Mucosa of stomach (tissue), 1 donor: ENCODE measurements around the gene RIPOR1.

Experiments used
- H3K27me3 ChIP-seq: one replicate; pipeline ENCODE4 v1.7.0; 2013; ENCODE audit warnings: mild to moderate bottlenecking, low read length; ENCODE audit not compliant: control insufficient read depth, insufficient read depth
- H3K36me3 ChIP-seq: one replicate; pipeline ENCODE4 v1.7.0; 2013; ENCODE audit warnings: low read length; ENCODE audit not compliant: control insufficient read depth, insufficient read depth
- H3K4me1 ChIP-seq: one replicate; pipeline ENCODE4 v1.7.0; 2013; ENCODE audit warnings: mild to moderate bottlenecking, low read length; ENCODE audit not compliant: control insufficient read depth, insufficient read depth
- H3K4me3 ChIP-seq: one replicate; pipeline ENCODE4 v1.7.0; 2013; ENCODE audit warnings: low read length
- H3K9ac ChIP-seq: one replicate; pipeline ENCODE4 v1.7.0; 2013; ENCODE audit warnings: mild to moderate bottlenecking, low read length, moderate library complexity
- H3K9me3 ChIP-seq: one replicate; pipeline ENCODE4 v1.7.0; 2013; ENCODE audit warnings: mild to moderate bottlenecking, low read length, moderate library complexity; ENCODE audit not compliant: control insufficient read depth
- donor health status: Pancreatic carcinoma.

Gene RIPOR1

DNA sequence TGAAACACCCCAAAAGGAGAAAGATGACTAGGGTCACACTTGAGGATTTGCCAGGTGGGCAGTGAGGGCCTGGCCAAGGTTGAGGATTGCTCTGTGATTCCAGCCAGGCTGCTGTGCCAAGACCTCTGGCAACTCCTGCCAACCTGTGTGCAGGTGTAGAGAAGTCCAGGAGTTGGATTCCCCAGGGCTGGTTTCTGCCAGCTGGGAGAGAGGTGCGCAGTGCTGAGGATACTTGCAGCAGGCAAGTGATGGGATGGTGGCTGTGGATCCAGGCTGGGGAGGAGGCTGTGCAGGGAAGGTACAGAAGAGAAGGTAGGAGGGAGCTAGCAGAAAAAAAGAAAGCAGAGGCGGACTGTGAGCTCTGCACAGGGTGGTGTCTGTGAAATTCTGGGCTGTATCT, 6.6 kb downstream of the RIPOR1 start:
- Histone ChIP-seq H3K27me3 (peaks cover 37% of the 10 kb centered on the region), H3K9me3 (no peaks in the 10 kb centered on the region), H3K36me3 (no peaks in the 10 kb centered on the region), H3K4me3 (no peak overlapping the region), H3K4me1 (peaks cover 38% of the 10 kb centered on the region), H3K9ac (no peak overlapping the region)

- H3K27me3 ChIP-seq: peaks cover 28% of the 10 kb centered on the region
- peaks cover 28% of the 10 kb centered on the region for H3K4me1 ChIP-seq
- H3K9me3 ChIP-seq: no peaks in the 10 kb centered on the region
- peak overlapping the region; percentile 50 for H3K4me3 ChIP-seq
- H3K36me3 ChIP-seq: no peaks in the 10 kb centered on the region
- H3K9ac ChIP-seq: peak overlapping the region; percentile 80
Measured at GRCh38 chr16:67537270-67537635, 8.6 kb downstream of the RIPOR1 start.

- Histone ChIP-seq H3K4me1 (peaks cover 28% of the 10 kb centered on the region), H3K9ac (peak overlapping the region; percentile 80), H3K4me3 (peak overlapping the region; percentile 50), H3K9me3 (no peaks in the 10 kb centered on the region), H3K27me3 (peaks cover 28% of the 10 kb centered on the region), H3K36me3 (no peaks in the 10 kb centered on the region)
Measured at GRCh38 chr16:67537636-67538591, 9.3 kb downstream of the RIPOR1 start.

DNA sequence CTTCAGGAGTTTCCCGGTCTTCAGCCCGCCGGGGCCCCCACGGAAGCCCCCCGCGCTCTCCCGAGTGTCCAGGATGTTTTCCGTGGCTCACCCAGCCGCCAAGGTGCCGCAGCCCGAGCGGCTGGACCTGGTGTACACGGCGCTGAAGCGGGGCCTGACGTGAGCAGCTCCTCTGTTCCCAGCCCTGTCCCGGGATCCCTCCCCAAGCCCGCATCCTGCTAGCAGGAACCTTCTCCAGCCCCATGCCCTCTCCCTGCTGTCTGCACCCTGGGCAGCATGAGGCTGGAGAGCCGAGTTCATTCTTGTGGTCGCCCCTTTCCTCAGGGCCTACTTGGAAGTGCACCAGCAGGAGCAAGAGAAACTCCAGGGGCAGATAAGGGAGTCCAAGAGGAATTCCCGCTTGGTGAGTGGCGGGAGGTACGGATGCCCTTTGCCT, 10.1 kb downstream of the RIPOR1 start:
- H3K36me3 ChIP-seq: no peaks in the 10 kb centered on the region
- H3K9ac ChIP-seq: peak overlapping the region; percentile 80

GRCh38 chr16:67539271-67539670, 10.6 kb downstream of the RIPOR1 start:
- H3K27me3 ChIP-seq: peaks cover 28% of the 10 kb centered on the region
- no peaks in the 10 kb centered on the region for H3K36me3 ChIP-seq
- H3K9ac ChIP-seq: no peak overlapping the region
- peaks cover 28% of the 10 kb centered on the region for H3K4me1 ChIP-seq
- H3K4me3 ChIP-seq: no peak overlapping the region
- no peaks in the 10 kb centered on the region for H3K9me3 ChIP-seq

More for the DNA sequence above, 10.1 kb downstream of the RIPOR1 start:
- peaks cover 28% of the 10 kb centered on the region for H3K4me1 ChIP-seq
- no peaks in the 10 kb centered on the region for H3K9me3 ChIP-seq
- no peak overlapping the region for H3K4me3 ChIP-seq
- H3K27me3 ChIP-seq: peaks cover 28% of the 10 kb centered on the region

GRCh38 chr16:67539691-67540635, 11.3 kb downstream of the RIPOR1 start:
- Histone ChIP-seq H3K9ac (no peak overlapping the region), H3K36me3 (no peaks in the 10 kb centered on the region), H3K27me3 (peaks cover 28% of the 10 kb centered on the region), H3K4me1 (peaks cover 28% of the 10 kb centered on the region), H3K9me3 (no peaks in the 10 kb centered on the region), H3K4me3 (no peak overlapping the region)

DNA sequence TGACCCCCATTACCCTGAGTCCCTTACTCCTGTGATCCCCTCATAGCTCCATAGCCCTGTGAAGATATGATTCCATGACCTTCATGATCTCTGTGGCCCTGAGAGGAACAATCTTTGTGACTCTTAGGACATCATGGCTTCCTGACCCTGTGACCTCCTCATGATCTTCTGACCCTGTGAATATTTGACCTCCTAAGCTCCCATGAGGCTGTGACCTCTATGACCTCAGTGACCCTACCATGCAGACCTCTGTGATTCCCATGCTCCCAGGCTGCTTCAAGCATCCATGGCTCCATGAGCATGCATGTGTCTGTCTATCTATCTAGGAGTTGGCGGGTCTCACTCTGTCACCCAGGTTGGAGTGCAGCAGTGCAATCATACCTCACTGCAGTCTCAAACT, 12.1 kb downstream of the RIPOR1 start:
- peaks cover 28% of the 10 kb centered on the region for H3K27me3 ChIP-seq
- no peak overlapping the region for H3K9ac ChIP-seq
- no peaks in the 10 kb centered on the region for H3K9me3 ChIP-seq
- peaks cover 28% of the 10 kb centered on the region for H3K4me1 ChIP-seq
- H3K4me3 ChIP-seq: no peak overlapping the region
- H3K36me3 ChIP-seq: no peaks in the 10 kb centered on the region

DNA sequence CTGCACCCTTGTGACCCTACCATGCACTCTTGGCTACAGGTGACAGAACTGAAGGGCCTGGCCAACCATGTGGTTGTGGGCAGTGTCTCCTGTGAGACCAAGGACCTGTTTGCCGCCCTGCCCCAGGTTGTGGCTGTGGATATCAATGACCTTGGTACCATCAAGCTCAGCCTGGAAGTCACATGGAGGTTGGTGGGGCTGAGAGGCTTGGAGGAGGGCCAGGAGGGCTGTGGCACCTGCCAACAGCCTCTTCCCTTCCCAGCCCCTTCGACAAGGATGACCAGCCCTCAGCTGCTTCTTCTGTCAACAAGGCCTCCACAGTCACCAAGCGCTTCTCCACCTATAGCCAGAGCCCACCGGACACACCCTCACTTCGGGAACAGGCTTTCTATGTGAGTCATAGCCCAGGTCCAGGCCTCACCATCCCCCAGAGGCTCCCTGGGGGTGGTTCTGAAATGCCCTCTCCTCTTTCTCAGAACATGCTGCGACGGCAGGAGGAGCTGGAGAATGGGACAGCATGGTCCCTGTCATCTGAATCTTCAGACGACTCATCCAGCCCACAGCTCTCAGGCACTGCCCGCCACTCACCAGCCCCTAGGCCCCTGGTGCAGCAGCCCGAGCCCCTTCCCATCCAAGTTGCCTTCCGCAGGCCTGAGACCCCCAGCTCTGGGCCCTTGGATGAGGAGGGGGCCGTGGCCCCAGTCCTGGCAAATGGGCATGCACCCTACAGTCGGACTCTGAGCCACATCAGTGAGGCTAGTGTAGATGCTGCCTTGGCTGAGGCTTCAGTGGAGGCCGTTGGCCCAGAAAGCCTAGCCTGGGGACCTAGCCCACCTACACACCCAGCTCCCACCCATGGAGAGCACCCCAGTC, 13.0 kb downstream of the RIPOR1 start:
- H3K36me3 ChIP-seq: no peaks in the 10 kb centered on the region
- no peak overlapping the region for H3K9ac ChIP-seq

DNA sequence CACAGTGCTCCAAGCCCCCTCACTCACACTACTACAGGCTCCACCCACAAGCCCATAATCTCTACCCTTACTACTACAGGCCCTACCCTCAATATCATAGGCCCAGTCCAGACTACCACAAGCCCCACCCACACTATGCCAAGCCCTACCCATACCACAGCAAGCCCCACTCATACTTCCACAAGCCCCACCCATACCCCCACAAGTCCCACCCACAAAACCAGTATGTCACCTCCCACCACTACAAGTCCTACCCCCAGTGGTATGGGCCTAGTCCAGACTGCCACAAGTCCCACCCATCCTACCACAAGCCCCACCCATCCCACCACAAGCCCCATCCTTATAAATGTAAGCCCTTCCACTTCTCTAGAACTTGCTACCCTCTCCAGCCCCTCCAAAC, 13.8 kb downstream of the RIPOR1 start:
- Histone ChIP-seq H3K36me3 (no peaks in the 10 kb centered on the region), H3K9me3 (no peaks in the 10 kb centered on the region), H3K9ac (no peak overlapping the region), H3K27me3 (peaks cover 22% of the 10 kb centered on the region), H3K4me1 (peaks cover 32% of the 10 kb centered on the region), H3K4me3 (no peak overlapping the region)

More for the DNA sequence above, 13.0 kb downstream of the RIPOR1 start:
- Histone ChIP-seq H3K4me1 (peaks cover 31% of the 10 kb centered on the region), H3K4me3 (no peak overlapping the region), H3K27me3 (peaks cover 28% of the 10 kb centered on the region), H3K9me3 (no peaks in the 10 kb centered on the region)

- Histone ChIP-seq H3K4me3 (no peak overlapping the region), H3K9me3 (no peaks in the 10 kb centered on the region), H3K9ac (no peak overlapping the region), H3K27me3 (peaks cover 19% of the 10 kb centered on the region), H3K36me3 (no peaks in the 10 kb centered on the region), H3K4me1 (peaks cover 33% of the 10 kb centered on the region)
Measured at GRCh38 chr16:67543036-67543435, 14.4 kb downstream of the RIPOR1 start.

DNA sequence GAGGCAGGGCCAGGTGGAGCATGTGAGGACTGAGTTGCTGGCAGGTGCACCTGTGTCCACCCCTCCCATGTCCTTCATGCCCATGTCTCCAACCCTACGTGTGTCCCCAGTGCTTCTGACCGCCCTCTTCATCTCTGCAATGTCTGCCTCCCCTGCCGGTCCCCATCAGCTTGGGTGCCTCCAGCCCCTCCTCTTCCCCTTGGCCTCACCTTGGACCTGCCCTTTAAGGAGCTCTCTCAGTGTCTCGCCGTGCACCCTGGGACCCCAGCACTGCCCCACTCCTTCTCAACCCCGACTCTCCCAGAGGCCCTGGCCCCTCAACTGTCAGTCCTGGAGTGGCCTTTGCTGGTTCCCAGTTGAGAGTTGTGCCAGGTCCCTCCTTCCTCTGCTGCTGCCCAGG, 15.0 kb downstream of the RIPOR1 start:
- Histone ChIP-seq H3K9me3 (no peaks in the 10 kb centered on the region), H3K4me1 (peaks cover 28% of the 10 kb centered on the region), H3K9ac (no peak overlapping the region), H3K27me3 (peaks cover 13% of the 10 kb centered on the region), H3K36me3 (no peaks in the 10 kb centered on the region), H3K4me3 (no peak overlapping the region)
